Liver (tissue), 9 donors: ENCODE measurements around the gene RIC1. TPM values are rescaled to one million over a fixed set of nuclear protein-coding genes. Genes with fewer than 3 reads are reported as not detected.
"Not testable (repeated sequence)": the region's sequence is repeated elsewhere in the genome, so short reads cannot be mapped to it uniquely, and the experiment has no call there.

Experiments used
- DNase-seq: peaks from one replicate; pipeline ENCODE4 v3.0.0-alpha.2; 2017; ENCODE audit warnings: low spot score
- H3K27ac ChIP-seq, 2 donors: one replicate each; pipeline ENCODE4 v1.7.0; 2013; ENCODE audit warnings: inconsistent platforms in 2 of 2, low read length in 2 of 2, control low read depth in 1 of 2, low read depth in 1 of 2, mild to moderate bottlenecking in 1 of 2
- H3K27me3 ChIP-seq, 4 donors: one replicate each; pipeline versions ENCODE4 v1.6.1 to v1.7.0; 2013; ENCODE audit warnings: low read length in 3 of 4, inconsistent platforms in 1 of 4, mild to moderate bottlenecking in 1 of 4, moderate library complexity in 1 of 4; ENCODE audit not compliant: control insufficient read depth in 4 of 4, insufficient read depth in 4 of 4
- H3K36me3 ChIP-seq, 4 donors: one replicate each; pipeline versions ENCODE4 v1.6.1 to v1.7.0; 2013; ENCODE audit warnings: low read length in 3 of 4, mild to moderate bottlenecking in 3 of 4, low read depth in 1 of 4, moderate library complexity in 1 of 4; ENCODE audit not compliant: control insufficient read depth in 4 of 4, insufficient read depth in 3 of 4
- H3K4me1 ChIP-seq, 4 donors: one replicate each; pipeline versions ENCODE4 v1.6.1 to v1.7.0; 2013; ENCODE audit warnings: low read length in 3 of 4, mild to moderate bottlenecking in 3 of 4, moderate library complexity in 1 of 4; ENCODE audit not compliant: control insufficient read depth in 4 of 4, insufficient read depth in 4 of 4
- H3K4me3 ChIP-seq, 3 donors: one replicate each; pipeline versions ENCODE4 v1.6.1 to v1.7.0; 2013; ENCODE audit warnings: low read length in 3 of 3, control low read depth in 1 of 3, low read depth in 1 of 3, mild to moderate bottlenecking in 1 of 3
- H3K9ac ChIP-seq, 2 donors: one replicate each; pipeline ENCODE4 v1.7.0; 2013; ENCODE audit warnings: low read length in 2 of 2, mild to moderate bottlenecking in 2 of 2, moderate library complexity in 2 of 2, control low read depth in 1 of 2, low read depth in 1 of 2
- H3K9me3 ChIP-seq, 4 donors: one replicate each; pipeline versions ENCODE4 v1.6.1 to v1.7.0; 2013; ENCODE audit warnings: low read length in 3 of 4; ENCODE audit not compliant: control insufficient read depth in 4 of 4
- ATF3 ChIP-seq: IDR thresholded peaks from 2 replicates; pipeline ENCODE4 v1.6.1; 2016; ENCODE audit warnings: antibody characterized with exemption
- EGR1 ChIP-seq, 2 donors: IDR thresholded peaks; 2 replicates each; pipeline ENCODE4 v1.6.1; 2016 to 2018; ENCODE audit warnings: antibody characterized with exemption in 2 of 2, low read depth in 2 of 2
- FOXA1 ChIP-seq: IDR thresholded peaks from 2 replicates; pipeline ENCODE4 v1.6.1; 2016; ENCODE audit warnings: antibody characterized with exemption
- HNF4A ChIP-seq, 2 donors: conservative IDR thresholded peaks; 2 replicates each; pipeline ENCODE4 v1.6.1; 2016; ENCODE audit warnings: antibody characterized with exemption in 2 of 2, mild to moderate bottlenecking in 2 of 2
- HNF4G ChIP-seq: IDR thresholded peaks from 2 replicates; pipeline ENCODE4 v1.6.1; 2016; ENCODE audit warnings: antibody characterized with exemption
- JUND ChIP-seq, 2 donors: IDR thresholded peaks; 2 replicates each; pipeline ENCODE4 v1.6.1; 2016; ENCODE audit warnings: antibody characterized with exemption in 2 of 2
- MAX ChIP-seq: IDR thresholded peaks from 2 replicates; pipeline ENCODE4 v1.6.1; 2016; ENCODE audit warnings: antibody characterized with exemption
- RAD21 ChIP-seq, 2 donors: IDR thresholded peaks; 2 replicates each; pipeline ENCODE4 v1.6.1; 2016; ENCODE audit warnings: antibody characterized with exemption in 2 of 2, mild to moderate bottlenecking in 2 of 2
- RXRA ChIP-seq, 2 donors: IDR thresholded peaks; 2 replicates each; pipeline ENCODE4 v1.6.1; 2017 to 2018; ENCODE audit warnings: antibody characterized with exemption in 2 of 2, mild to moderate bottlenecking in 1 of 2
- SP1 ChIP-seq: IDR thresholded peaks from 2 replicates; pipeline ENCODE4 v1.6.1; 2018; ENCODE audit warnings: antibody characterized with exemption, mild to moderate bottlenecking
- YY1 ChIP-seq: IDR thresholded peaks from 2 replicates; pipeline ENCODE4 v1.6.1; 2016; ENCODE audit warnings: antibody characterized with exemption, mild to moderate bottlenecking
- WGBS: extraction: QIAGEN DNeasy Blood & Tissue Kit; methylation state at CpG from one replicate; pipeline ENCODE4 v1.1.7; 2013; 5-methylcytosine and 5-hydroxymethylcytosine counted together
- polyA plus RNA-seq, 2 donors: library from polyadenylated mRNA; stranded (reverse) in 1 of 2; unstranded in 1 of 2; fragments of 200-250 nt in 1 of 2; fragments of >200 nt in 1 of 2; fragmentation: Nextera tagmentation in 1 of 2; extraction: Ambion mirVana in 1 of 2; gene quantifications; one replicate each; pipeline versions ENCODE4 v1.2.1 to v1.2.3, GENCODE V29; 2013 to 2015
- total RNA-seq, 2 donors: library from RNA; depleted of rRNA; stranded (reverse); fragments of >200 nt; gene quantifications; one replicate each; pipeline ENCODE4 v1.2.3, GENCODE V29; 2014
- donor health status: healthy.
- donor health status: healthy.
- donor health status: healthy.
- donor health status: healthy.
- donor health status: healthy.

RIC1 gene
- total and polyA plus RNA-seq, 4 donors, result 4.1 to 25.8 (median 9.8) TPM

GRCh38 chr9:5646116-5646515 lies 17.2 kb downstream of the RIC1 start:
- Histone ChIP-seq H3K4me1 (peaks cover 0 to 4% (median 0%) of the 10 kb centered on the region in 4 donors), H3K9ac (no peak overlapping the region), H3K27ac (no peak overlapping the region), H3K4me3 (no peak overlapping the region), H3K36me3 (no peaks in the 10 kb centered on the region), H3K9me3 (no peaks in the 10 kb centered on the region), H3K27me3 (no peaks in the 10 kb centered on the region)
- DNase-seq, result no peak
- 96% methylated on average over 3 of the region's 3 CpGs for WGBS
- TF ChIP-seq RAD21 (IDR thresholded peaks at IDR 0.05), result no peak
- no peak for TF ChIP-seq EGR1 (IDR thresholded peaks at IDR 0.05; ENCODE audit: low read depth in 2 of 2)
- TF ChIP-seq FOXA1, result no peak
- TF ChIP-seq YY1, result no peak
- no peak for TF ChIP-seq HNF4G
- TF ChIP-seq HNF4A (conservative IDR thresholded peaks at IDR 0.05), result no peak

GRCh38 chr9:5650356-5651105 lies 21.6 kb downstream of the RIC1 start:
- H3K4me1 ChIP-seq, result no peaks in the 10 kb centered on the region
- H3K4me3 ChIP-seq, result no peak overlapping the region
- 97% methylated on average over 2 of the region's 2 CpGs for WGBS
- H3K36me3 ChIP-seq, result no peaks in the 10 kb centered on the region
- TF ChIP-seq SP1, result no peak
- TF ChIP-seq RAD21 (IDR thresholded peaks at IDR 0.05), result no peak
- TF ChIP-seq EGR1 (IDR thresholded peaks at IDR 0.05; ENCODE audit: low read depth in 2 of 2), result no peak
- no peak for TF ChIP-seq JUND (IDR thresholded peaks at IDR 0.05)
- no peak for TF ChIP-seq FOXA1
- TF ChIP-seq MAX, result no peak
- H3K27me3 ChIP-seq, result no peaks in the 10 kb centered on the region
- peaks cover 0 to 7% (median 0%) of the 10 kb centered on the region in 4 donors for H3K9me3 ChIP-seq
- no peak for DNase-seq
- H3K27ac ChIP-seq, result no peak overlapping the region
- H3K9ac ChIP-seq, result no peak overlapping the region

- Histone ChIP-seq H3K4me1 (no peaks in the 10 kb centered on the region), H3K4me3 (no peak overlapping the region), H3K27ac (no peak overlapping the region), H3K27me3 (no peaks in the 10 kb centered on the region), H3K9me3 (peaks cover 0 to 7% (median 0%) of the 10 kb centered on the region in 4 donors), H3K9ac (no peak overlapping the region), H3K36me3 (no peaks in the 10 kb centered on the region)
- DNase-seq, result no peak
- TF ChIP-seq RAD21 (IDR thresholded peaks at IDR 0.05), result no peak
Measured at GRCh38 chr9:5651246-5651645, 22.3 kb downstream of the RIC1 start.

- Histone ChIP-seq H3K27me3 (no peaks in the 10 kb centered on the region), H3K4me1 (no peaks in the 10 kb centered on the region), H3K36me3 (peaks cover 0 to under 1% (median 0%) of the 10 kb centered on the region in 4 donors), H3K4me3 (no peak overlapping the region), H3K27ac (no peak overlapping the region), H3K9me3 (peaks cover 0 to 7% (median 0%) of the 10 kb centered on the region in 4 donors), H3K9ac (no peak overlapping the region)
- TF ChIP-seq ATF3, result no peak
- no peak for TF ChIP-seq YY1
- TF ChIP-seq RXRA (IDR thresholded peaks at IDR 0.05), result no peak
- 94% methylated on average over 1 of the region's 1 CpG for WGBS
- DNase-seq, result no peak
Measured at GRCh38 chr9:5652821-5653220, 23.9 kb downstream of the RIC1 start.

- not testable (repeated sequence) for H3K9me3 ChIP-seq, H3K9ac ChIP-seq, H3K27me3 ChIP-seq, H3K4me3 ChIP-seq, DNase-seq, H3K36me3 ChIP-seq, H3K27ac ChIP-seq, H3K4me1 ChIP-seq
- 89% methylated on average over 1 of the region's 1 CpG for WGBS
Measured at GRCh38 chr9:5662804-5663203, 33.9 kb downstream of the RIC1 start.
